DND-41 (cell line): ENCODE results near the gene FBXO28.

Experiments
- ATAC-seq: fragments of 200-7000 bp; cut with Tn5 transposase; 3 replicates; pipeline ENCODE4 v1.9.1; 2021; ENCODE audit warnings: low read depth; ENCODE audit not compliant: insufficient read depth
- DNase-seq: peaks from one replicate; pipeline ENCODE4 v3.0.0-alpha.2; 2020
- H2AFZ ChIP-seq: 2 replicates; pipeline ENCODE4 v1.6.0; 2012; ENCODE audit warnings: low read depth, low read length
- H3K27ac ChIP-seq: 2 replicates; pipeline ENCODE4 v1.5.1; 2012; ENCODE audit warnings: low read length, inconsistent platforms
- H3K27me3 ChIP-seq: fragments of 200-600 bp; sonication (generic); 2 replicates; pipeline ENCODE4 v1.6.0; 2012; ENCODE audit warnings: low read length, mild to moderate bottlenecking, inconsistent platforms; ENCODE audit not compliant: insufficient read depth, poor library complexity
- H3K36me3 ChIP-seq: 2 replicates; pipeline ENCODE4 v1.5.1; 2012; ENCODE audit warnings: low read length, inconsistent platforms; ENCODE audit not compliant: insufficient read depth
- H3K4me1 ChIP-seq: 2 replicates; pipeline ENCODE4 v1.5.1; 2012; ENCODE audit warnings: mild to moderate bottlenecking, low read length; ENCODE audit not compliant: insufficient read depth
- H3K4me2 ChIP-seq: 2 replicates; pipeline ENCODE4 v1.6.0; 2012; ENCODE audit warnings: mild to moderate bottlenecking, moderate library complexity, low read length, inconsistent platforms; ENCODE audit not compliant: insufficient read depth
- H3K4me3 ChIP-seq, 2 experiments: fragments of 200-600 bp in 1 of 2; shearing (Covaris generic) in 1 of 2; 2 replicates each; pipeline ENCODE4 v1.5.1; 2012 to 2016; ENCODE audit warnings: inconsistent platforms in 2 of 2, low read length in 2 of 2, mild to moderate bottlenecking in 2 of 2, low read depth in 1 of 2, moderate library complexity in 1 of 2
- H3K79me2 ChIP-seq: 2 replicates; pipeline ENCODE4 v1.6.0; 2012; ENCODE audit warnings: low read length, inconsistent platforms; ENCODE audit not compliant: insufficient read depth
- H3K9ac ChIP-seq: 2 replicates; pipeline ENCODE4 v1.6.0; 2012; ENCODE audit warnings: low read depth, mild to moderate bottlenecking, inconsistent platforms, low read length, moderate library complexity
- H3K9me3 ChIP-seq: 2 replicates; pipeline ENCODE4 v1.5.1; 2012; ENCODE audit warnings: low read length, moderate library complexity, mild to moderate bottlenecking, inconsistent platforms; ENCODE audit not compliant: insufficient read depth, severe bottlenecking
- H4K20me1 ChIP-seq: 2 replicates; pipeline ENCODE4 v1.6.0; 2012; ENCODE audit warnings: low read length; ENCODE audit not compliant: insufficient read depth
- EZH2 ChIP-seq: IDR thresholded peaks from 3 replicates; pipeline ENCODE4 v1.6.1; 2012; ENCODE audit warnings: borderline replicate concordance, low read depth, mild to moderate bottlenecking, moderate library complexity, low read length, inconsistent platforms; ENCODE audit not compliant: severe bottlenecking
- TF ChIP-seq, protein P1 (sequence below): IDR thresholded peaks from 2 replicates; pipeline ENCODE4 v1.5.1; 2012; ENCODE audit warnings: borderline replicate concordance, low read length, moderate library complexity, mild to moderate bottlenecking; ENCODE audit not compliant: poor library complexity, severe bottlenecking; ENCODE audit errors: extremely low read depth

Gene FBXO28

DNA sequence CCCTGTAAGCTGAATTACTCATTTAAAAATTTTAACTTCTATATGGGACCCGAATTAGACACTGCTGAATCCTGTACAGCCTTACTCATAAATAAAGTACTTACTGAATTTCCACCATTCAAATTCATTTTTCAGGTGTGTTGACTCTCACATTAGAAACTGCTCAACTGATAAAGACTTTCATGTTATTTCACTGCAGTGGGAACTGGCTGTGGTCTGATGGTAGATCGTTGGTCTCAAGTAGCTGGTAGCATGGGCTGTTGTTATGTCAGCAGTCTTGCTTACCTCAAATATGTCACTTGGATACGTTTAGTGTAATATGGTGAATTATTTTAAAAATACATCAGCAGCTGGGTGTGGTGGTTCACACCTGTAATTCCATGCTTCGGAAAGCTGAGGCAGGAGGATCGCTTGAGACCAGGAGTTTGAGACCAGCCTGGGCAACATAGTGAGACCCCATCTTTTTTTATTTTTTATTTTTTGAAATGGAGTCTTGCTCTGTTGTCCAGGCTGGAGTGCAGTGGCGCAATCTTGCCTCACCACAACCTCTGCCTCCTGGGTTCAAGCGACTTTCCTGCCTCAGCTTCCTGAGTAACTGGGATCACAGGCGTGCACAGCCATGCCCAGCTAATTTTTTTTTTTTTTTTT lies 79.5 kb downstream of the FBXO28 start:
- no peaks in the 10 kb centered on the region for H3K27me3 ChIP-seq
- no peak overlapping the region for H2AFZ ChIP-seq
- no peak overlapping the region for H3K27ac ChIP-seq
- TF ChIP-seq, protein P1, sequence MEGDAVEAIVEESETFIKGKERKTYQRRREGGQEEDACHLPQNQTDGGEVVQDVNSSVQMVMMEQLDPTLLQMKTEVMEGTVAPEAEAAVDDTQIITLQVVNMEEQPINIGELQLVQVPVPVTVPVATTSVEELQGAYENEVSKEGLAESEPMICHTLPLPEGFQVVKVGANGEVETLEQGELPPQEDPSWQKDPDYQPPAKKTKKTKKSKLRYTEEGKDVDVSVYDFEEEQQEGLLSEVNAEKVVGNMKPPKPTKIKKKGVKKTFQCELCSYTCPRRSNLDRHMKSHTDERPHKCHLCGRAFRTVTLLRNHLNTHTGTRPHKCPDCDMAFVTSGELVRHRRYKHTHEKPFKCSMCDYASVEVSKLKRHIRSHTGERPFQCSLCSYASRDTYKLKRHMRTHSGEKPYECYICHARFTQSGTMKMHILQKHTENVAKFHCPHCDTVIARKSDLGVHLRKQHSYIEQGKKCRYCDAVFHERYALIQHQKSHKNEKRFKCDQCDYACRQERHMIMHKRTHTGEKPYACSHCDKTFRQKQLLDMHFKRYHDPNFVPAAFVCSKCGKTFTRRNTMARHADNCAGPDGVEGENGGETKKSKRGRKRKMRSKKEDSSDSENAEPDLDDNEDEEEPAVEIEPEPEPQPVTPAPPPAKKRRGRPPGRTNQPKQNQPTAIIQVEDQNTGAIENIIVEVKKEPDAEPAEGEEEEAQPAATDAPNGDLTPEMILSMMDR: no peak
- TF ChIP-seq EZH2: no peak
- no peak overlapping the region for H3K4me2 ChIP-seq
- peaks cover 5% of the 10 kb centered on the region; the same call in 1 of the 2 replicates for H4K20me1 ChIP-seq
- H3K4me3 ChIP-seq: no peak overlapping the region
- peaks cover 34% of the 10 kb centered on the region for H3K36me3 ChIP-seq
- peaks cover 23% of the 10 kb centered on the region for H3K79me2 ChIP-seq
- no peaks in the 10 kb centered on the region for H3K4me1 ChIP-seq
- ATAC-seq (no peak), DNase-seq (no peak)
- no peaks in the 10 kb centered on the region for H3K9me3 ChIP-seq
- no peak overlapping the region for H3K9ac ChIP-seq

DNA sequence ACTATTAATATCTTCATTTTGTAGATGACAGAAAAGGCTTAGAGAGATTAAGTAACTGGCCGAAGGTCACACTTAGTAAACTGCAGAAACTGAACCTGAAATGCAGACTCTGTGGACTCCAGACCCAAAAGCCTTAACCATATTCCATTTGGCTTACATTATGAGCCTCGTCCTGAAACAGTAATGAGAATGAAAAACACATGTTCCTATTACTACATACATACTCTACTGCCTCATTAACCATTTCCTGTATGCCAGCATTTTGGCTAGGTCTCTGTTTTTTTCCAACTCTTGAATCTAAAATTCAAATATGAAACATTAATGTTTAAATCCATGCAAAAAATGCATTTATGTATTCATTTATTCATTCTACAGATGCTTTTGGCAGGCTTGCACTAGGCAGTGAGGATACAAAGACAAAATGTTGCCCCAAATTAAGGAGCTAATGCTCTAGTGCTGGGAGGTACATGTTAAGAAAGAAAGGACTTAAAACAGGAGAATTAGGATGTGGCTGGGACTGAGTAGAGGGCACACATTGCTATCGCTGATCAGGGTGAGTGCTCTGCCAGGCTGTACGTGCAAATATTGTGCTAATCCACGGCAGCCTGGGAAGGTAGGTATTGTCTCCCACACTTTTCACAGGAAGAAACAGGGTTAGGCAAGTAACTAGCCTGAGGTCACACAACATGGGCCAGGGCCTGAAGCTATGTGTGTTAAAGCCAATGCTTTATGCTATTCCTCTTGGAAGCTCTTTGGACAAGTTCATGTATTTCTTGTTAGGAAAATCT lies 83.1 kb downstream of the FBXO28 start:
- no peak for DNase-seq
- no peak; the same call in 1 of the 3 replicates for ATAC-seq

DNA sequence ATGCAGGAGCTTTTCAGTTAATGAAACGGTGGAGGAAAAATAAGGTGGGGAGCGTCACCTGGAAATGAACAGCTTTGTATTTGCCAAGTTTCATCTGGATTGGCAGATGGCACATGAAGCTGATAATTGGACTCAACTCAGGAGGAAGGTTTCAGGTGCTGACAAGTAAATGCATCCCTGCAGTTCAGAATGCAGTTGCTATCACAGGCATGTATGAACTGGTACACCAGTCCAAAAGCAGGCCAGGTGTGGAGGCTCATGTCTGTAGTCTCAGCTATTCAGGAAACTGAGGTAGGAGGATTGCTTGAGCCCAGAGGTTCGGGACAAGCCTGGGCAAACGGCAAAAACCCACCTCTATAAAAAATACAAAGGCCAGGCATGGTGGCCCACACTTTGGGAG lies 84.7 kb downstream of the FBXO28 start:
- ATAC-seq (no peak), DNase-seq (no peak)
- H3K4me1 ChIP-seq: peaks cover 6% of the 10 kb centered on the region
- TF ChIP-seq, protein P1: no peak
- no peak for TF ChIP-seq EZH2
- no peak overlapping the region for H2AFZ ChIP-seq
- H3K36me3 ChIP-seq: peaks cover 5% of the 10 kb centered on the region; the same call in 1 of the 2 replicates
- H3K9me3 ChIP-seq: no peaks in the 10 kb centered on the region
- no peak overlapping the region for H3K4me3 ChIP-seq
- no peak overlapping the region for H3K4me2 ChIP-seq
- no peaks in the 10 kb centered on the region for H3K27me3 ChIP-seq
- H3K27ac ChIP-seq: no peak overlapping the region
- H3K79me2 ChIP-seq: no peaks in the 10 kb centered on the region
- no peak overlapping the region for H3K9ac ChIP-seq
- no peaks in the 10 kb centered on the region for H4K20me1 ChIP-seq

More for the DNA sequence above, 83.1 kb downstream of the FBXO28 start:
- Histone ChIP-seq H2AFZ (no peak overlapping the region), H3K9me3 (no peaks in the 10 kb centered on the region), H3K79me2 (no peaks in the 10 kb centered on the region), H3K4me1 (no peaks in the 10 kb centered on the region), H3K4me2 (no peak overlapping the region), H3K9ac (no peak overlapping the region), H3K4me3 (no peak overlapping the region), H3K36me3 (peaks cover 18% of the 10 kb centered on the region), H3K27me3 (no peaks in the 10 kb centered on the region), H3K27ac (no peak overlapping the region), H4K20me1 (no peaks in the 10 kb centered on the region)
- TF ChIP-seq, protein P1: no peak
- TF ChIP-seq EZH2: no peak
